K562 (cell line): ENCODE results near the gene SPAG7. TPM values are rescaled to one million over a fixed set of nuclear protein-coding genes. Genes with fewer than 3 reads are reported as not detected.

ENCODE experiments used
- BMI1 ChIP-seq: fragments of 150-350 bp; IDR thresholded peaks from 2 replicates; pipeline ENCODE4 v1.6.1; 2014; ENCODE audit warnings: low read length
- CBX1 ChIP-seq: sonication (generic); IDR thresholded peaks from 2 replicates; pipeline ENCODE4 v1.6.1; 2016; ENCODE audit warnings: antibody characterized with exemption, low read depth, mild to moderate bottlenecking
- CHD2 ChIP-seq: IDR thresholded peaks from 2 replicates; pipeline ENCODE4 v1.6.1; 2011; ENCODE audit warnings: low read depth, low read length
- DACH1 ChIP-seq: fragments of 450-650 bp; IDR thresholded peaks from 2 replicates; pipeline ENCODE4 v1.6.1; 2018; ENCODE audit not compliant: partially characterized antibody
- DPF2 ChIP-seq: fragments of 450-650 bp; IDR thresholded peaks from 2 replicates; pipeline ENCODE4 v1.6.1; 2016
- ESRRB ChIP-seq: fragments of 250-450 bp; sonication (Bioruptor Pico); IDR thresholded peaks from 2 replicates; pipeline ENCODE4 v1.5.0; 2020; ENCODE audit warnings: mild to moderate bottlenecking, moderate library complexity, borderline replicate concordance
- ETV1 ChIP-seq: fragments of 450-650 bp; conservative IDR thresholded peaks from 2 replicates; pipeline ENCODE4 v1.6.1; 2016; ENCODE audit warnings: missing genetic modification characterization, control low read depth, low read depth, missing compliant biosample characterization
- KLF13 ChIP-seq: fragments of 450-650 bp; IDR thresholded peaks from 2 replicates; pipeline ENCODE4 v1.6.1; 2016; ENCODE audit warnings: missing genetic modification characterization, low read depth, mild to moderate bottlenecking, missing compliant biosample characterization, moderate library complexity, borderline replicate concordance
- RAD51 ChIP-seq: fragments of 450-650 bp; IDR thresholded peaks from 2 replicates; pipeline ENCODE4 v1.7.1; 2016; ENCODE audit warnings: low read depth, mild to moderate bottlenecking, borderline replicate concordance
- REST ChIP-seq, 2 experiments: fragments of 450-650 bp; formaldehyde crosslinking in 1 of 2; IDR thresholded peaks; 2 replicates each; pipeline versions ENCODE4 v1.4.0 to v1.6.1; 2014 to 2020; ENCODE audit warnings: mild to moderate bottlenecking in 2 of 2, borderline replicate concordance in 1 of 2, low read depth in 1 of 2
- SMAD4 ChIP-seq: fragments of 250-450 bp; sonication (Bioruptor Pico); conservative IDR thresholded peaks from 2 replicates; pipeline ENCODE4 v1.8.0; 2021; ENCODE audit warnings: inconsistent platforms, mild to moderate bottlenecking, moderate library complexity
- SUPT5H ChIP-seq: fragments of 450-650 bp; IDR thresholded peaks from 2 replicates; pipeline ENCODE4 v1.6.1; 2016
- ZFX ChIP-seq: sonication (generic); formaldehyde crosslinking; IDR thresholded peaks from 2 replicates; pipeline ENCODE4 v1.8.0; 2022; ENCODE audit warnings: mild to moderate bottlenecking, missing genetic modification reagents, moderate library complexity
- ZNF124 ChIP-seq: sonication (generic); formaldehyde crosslinking; IDR thresholded peaks from 2 replicates; pipeline ENCODE4 v1.8.1; 2022; ENCODE audit warnings: missing genetic modification reagents
- ZNF277 ChIP-seq: fragments of 250-450 bp; sonication (Bioruptor Pico); IDR thresholded peaks from 2 replicates; pipeline ENCODE4 v1.8.0; 2022; ENCODE audit warnings: inconsistent platforms, mild to moderate bottlenecking, moderate library complexity, borderline replicate concordance
- ZNF436 ChIP-seq: fragments of 250-450, 450-650 bp; sonication (Bioruptor Pico); formaldehyde crosslinking; IDR thresholded peaks from 2 replicates; pipeline ENCODE4 v1.7.0; 2020; ENCODE audit warnings: mild to moderate bottlenecking
- ZNF668 ChIP-seq: fragments of 250-450 bp; sonication (Bioruptor Pico); IDR thresholded peaks from 2 replicates; pipeline ENCODE4 v1.8.0; 2022; ENCODE audit warnings: mild to moderate bottlenecking, inconsistent platforms
- ZNF75A ChIP-seq: fragments of 450-650 bp; formaldehyde crosslinking; IDR thresholded peaks from 2 replicates; pipeline ENCODE4 v1.4.0; 2020; ENCODE audit warnings: mild to moderate bottlenecking
- polyA plus RNA-seq, 8 experiments: library from polyadenylated mRNA; depleted of rRNA in 4 of 8; stranded (reverse) in 5 of 8; unstranded in 3 of 8; fragments of >200 nt; fragmentation: Nextera tagmentation in 2 of 8; fragmentation: Illumina TruSeq in 1 of 8; extraction: Ambion mirVana in 2 of 8; extraction: Trizol in 1 of 8; gene quantifications; 2 replicates each; pipeline versions ENCODE4 v1.2.1 to v1.2.3, GENCODE V29; 2011 to 2014; ENCODE audit warnings: inconsistent platforms in 1 of 8, missing spikeins in 1 of 8
- total RNA-seq, 7 experiments: library from RNA; depleted of rRNA in 6 of 7; stranded (reverse); fragments of >200 nt in 6 of 7; fragmentation: Illumina TruSeq in 2 of 7; extraction: Trizol in 2 of 7; gene quantifications; 2 replicates each; pipeline versions ENCODE4 v1.2.1 to v1.2.3, GENCODE V29; 2011 to 2021; ENCODE audit warnings: low replicate concordance in 1 of 7
- TF ChIP-seq, protein P1 (sequence below): fragments of 450-650 bp; formaldehyde crosslinking; IDR thresholded peaks from 2 replicates; pipeline ENCODE4 v1.4.0; 2020; ENCODE audit warnings: mild to moderate bottlenecking, moderate library complexity

Gene SPAG7
- total and polyA plus RNA-seq, 9 of the 15 experiments (the other 6 are each of a cell fraction or from before 2014, with no cell fraction given) = 5.6 to 53.5 (median 36.3) TPM

- no peak for TF ChIP-seq ZNF75A (CRISPR knock-in tag)
- no peak for TF ChIP-seq KLF13 (tag)
- TF ChIP-seq ESRRB = no peak
- TF ChIP-seq, protein P1, sequence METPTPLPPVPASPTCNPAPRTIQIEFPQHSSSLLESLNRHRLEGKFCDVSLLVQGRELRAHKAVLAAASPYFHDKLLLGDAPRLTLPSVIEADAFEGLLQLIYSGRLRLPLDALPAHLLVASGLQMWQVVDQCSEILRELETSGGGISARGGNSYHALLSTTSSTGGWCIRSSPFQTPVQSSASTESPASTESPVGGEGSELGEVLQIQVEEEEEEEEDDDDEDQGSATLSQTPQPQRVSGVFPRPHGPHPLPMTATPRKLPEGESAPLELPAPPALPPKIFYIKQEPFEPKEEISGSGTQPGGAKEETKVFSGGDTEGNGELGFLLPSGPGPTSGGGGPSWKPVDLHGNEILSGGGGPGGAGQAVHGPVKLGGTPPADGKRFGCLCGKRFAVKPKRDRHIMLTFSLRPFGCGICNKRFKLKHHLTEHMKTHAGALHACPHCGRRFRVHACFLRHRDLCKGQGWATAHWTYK = no peak
- TF ChIP-seq ZNF124 (CRISPR knock-in tag) = no peak
- TF ChIP-seq ETV1 = no peak
- no peak for TF ChIP-seq ZNF277 (CRISPR knock-in tag)
- no peak for TF ChIP-seq RAD51
- no peak for TF ChIP-seq DACH1
- no peak for TF ChIP-seq ZNF436 (CRISPR knock-in tag)
- no peak for TF ChIP-seq BMI1
- peak; percentile 59 for TF ChIP-seq SUPT5H
- TF ChIP-seq CBX1 = no peak
- no peak for TF ChIP-seq REST (IDR thresholded peaks at IDR 0.05; ENCODE audit: borderline replicate concordance)
- TF ChIP-seq REST (CRISPR knock-in tag; IDR thresholded peaks at IDR 0.05; ENCODE audit: low read depth) = no peak
- TF ChIP-seq ZNF668 (CRISPR knock-in tag) = no peak
- no peak; the same call in 1 of the 2 replicates for TF ChIP-seq DPF2
- no peak for TF ChIP-seq CHD2
- peak; percentile 82 for TF ChIP-seq ZFX (CRISPR knock-in tag)
- TF ChIP-seq SMAD4 = peak; percentile 46; the same call in 1 of the 2 replicates
These were observed 29.8 kb upstream of the SPAG7 start, which contains the start of the genes INCA1 and KIF1C (continued) for GRCh38 chr17:4997302-4998026.
